ENCODE results near the gene ATP1B2.

DNA sequence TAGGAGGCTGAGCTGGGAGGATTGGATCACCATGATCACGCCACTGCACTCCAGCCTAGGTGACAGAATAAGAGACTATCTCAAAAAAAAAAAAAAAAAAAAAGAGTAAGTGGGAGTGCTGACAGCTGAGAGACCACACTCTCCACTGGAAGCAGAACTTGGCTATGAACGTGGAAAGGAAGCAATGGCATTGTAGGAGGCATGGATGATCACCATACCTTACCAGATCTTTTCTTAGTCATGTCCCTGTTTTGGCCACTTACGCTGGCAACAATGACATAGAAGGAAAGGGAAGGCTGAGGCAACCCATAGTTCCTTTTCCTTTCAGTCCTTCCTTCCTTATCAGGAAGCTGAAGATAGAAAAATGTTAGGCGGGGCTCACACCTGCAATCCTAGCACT lies 3.7 kb upstream of the ATP1B2 start:
- TF ChIP-seq, protein P1, sequence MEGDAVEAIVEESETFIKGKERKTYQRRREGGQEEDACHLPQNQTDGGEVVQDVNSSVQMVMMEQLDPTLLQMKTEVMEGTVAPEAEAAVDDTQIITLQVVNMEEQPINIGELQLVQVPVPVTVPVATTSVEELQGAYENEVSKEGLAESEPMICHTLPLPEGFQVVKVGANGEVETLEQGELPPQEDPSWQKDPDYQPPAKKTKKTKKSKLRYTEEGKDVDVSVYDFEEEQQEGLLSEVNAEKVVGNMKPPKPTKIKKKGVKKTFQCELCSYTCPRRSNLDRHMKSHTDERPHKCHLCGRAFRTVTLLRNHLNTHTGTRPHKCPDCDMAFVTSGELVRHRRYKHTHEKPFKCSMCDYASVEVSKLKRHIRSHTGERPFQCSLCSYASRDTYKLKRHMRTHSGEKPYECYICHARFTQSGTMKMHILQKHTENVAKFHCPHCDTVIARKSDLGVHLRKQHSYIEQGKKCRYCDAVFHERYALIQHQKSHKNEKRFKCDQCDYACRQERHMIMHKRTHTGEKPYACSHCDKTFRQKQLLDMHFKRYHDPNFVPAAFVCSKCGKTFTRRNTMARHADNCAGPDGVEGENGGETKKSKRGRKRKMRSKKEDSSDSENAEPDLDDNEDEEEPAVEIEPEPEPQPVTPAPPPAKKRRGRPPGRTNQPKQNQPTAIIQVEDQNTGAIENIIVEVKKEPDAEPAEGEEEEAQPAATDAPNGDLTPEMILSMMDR (IDR thresholded peaks at IDR 0.05) = no peak
- TF ChIP-seq POLR2A (IDR thresholded peaks at IDR 0.05) = no peak
- TF ChIP-seq EP300 (IDR thresholded peaks at IDR 0.05) = no peak

Measured in stomach (tissue), 4 donors.